ENCODE results near the gene RINL.

The RINL gene

DNA sequence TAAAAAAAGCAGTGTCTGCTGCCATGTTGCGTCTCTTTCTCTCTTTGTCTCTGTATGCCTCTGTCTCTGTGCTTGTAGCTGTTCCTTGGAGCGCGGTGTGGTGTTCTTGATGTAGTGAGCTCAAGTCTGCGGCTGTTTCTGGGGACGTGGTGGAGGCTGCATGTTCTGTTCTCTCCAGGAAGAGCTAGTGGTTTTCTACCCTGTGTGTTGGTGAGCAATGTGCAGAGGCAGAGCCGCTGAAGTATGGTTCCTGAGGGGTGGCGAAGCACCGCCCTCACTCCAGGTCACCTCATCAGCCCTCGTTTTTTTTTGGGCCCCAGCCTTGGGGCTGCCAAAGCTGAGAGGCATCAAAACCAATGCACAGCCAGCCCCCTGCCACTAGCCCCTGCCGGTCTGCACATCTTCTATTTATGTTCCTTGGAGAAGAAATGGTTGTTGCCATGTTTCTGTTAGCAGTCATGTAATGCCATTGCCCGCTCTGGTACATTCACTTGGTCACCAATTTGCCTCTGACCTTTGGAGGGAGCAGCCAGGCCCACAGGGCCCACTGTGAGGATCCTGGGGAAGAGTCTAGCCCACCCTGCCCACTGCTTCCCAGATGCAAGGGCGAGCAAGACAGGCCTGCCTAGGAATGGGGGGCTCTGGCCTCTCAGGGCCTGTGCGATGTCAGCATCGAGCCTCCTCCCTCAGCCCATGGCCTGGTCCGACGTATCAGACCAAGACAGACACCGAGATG lies 35.5 kb downstream of the RINL start:
- in situ Hi-C loops (cut with HindIII; ENCODE audit: low sequenced_read_pairs): no loop called here
- no peak for DNase-seq (ENCODE audit: low read depth)
- TF ChIP-seq, protein P1, sequence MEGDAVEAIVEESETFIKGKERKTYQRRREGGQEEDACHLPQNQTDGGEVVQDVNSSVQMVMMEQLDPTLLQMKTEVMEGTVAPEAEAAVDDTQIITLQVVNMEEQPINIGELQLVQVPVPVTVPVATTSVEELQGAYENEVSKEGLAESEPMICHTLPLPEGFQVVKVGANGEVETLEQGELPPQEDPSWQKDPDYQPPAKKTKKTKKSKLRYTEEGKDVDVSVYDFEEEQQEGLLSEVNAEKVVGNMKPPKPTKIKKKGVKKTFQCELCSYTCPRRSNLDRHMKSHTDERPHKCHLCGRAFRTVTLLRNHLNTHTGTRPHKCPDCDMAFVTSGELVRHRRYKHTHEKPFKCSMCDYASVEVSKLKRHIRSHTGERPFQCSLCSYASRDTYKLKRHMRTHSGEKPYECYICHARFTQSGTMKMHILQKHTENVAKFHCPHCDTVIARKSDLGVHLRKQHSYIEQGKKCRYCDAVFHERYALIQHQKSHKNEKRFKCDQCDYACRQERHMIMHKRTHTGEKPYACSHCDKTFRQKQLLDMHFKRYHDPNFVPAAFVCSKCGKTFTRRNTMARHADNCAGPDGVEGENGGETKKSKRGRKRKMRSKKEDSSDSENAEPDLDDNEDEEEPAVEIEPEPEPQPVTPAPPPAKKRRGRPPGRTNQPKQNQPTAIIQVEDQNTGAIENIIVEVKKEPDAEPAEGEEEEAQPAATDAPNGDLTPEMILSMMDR (IDR thresholded peaks at IDR 0.05; ENCODE audit: low read depth, low read length, missing control alignments): no peak
- no peak overlapping the region for H3K4me3 ChIP-seq (ENCODE audit: low read depth, low read length)

DNA sequence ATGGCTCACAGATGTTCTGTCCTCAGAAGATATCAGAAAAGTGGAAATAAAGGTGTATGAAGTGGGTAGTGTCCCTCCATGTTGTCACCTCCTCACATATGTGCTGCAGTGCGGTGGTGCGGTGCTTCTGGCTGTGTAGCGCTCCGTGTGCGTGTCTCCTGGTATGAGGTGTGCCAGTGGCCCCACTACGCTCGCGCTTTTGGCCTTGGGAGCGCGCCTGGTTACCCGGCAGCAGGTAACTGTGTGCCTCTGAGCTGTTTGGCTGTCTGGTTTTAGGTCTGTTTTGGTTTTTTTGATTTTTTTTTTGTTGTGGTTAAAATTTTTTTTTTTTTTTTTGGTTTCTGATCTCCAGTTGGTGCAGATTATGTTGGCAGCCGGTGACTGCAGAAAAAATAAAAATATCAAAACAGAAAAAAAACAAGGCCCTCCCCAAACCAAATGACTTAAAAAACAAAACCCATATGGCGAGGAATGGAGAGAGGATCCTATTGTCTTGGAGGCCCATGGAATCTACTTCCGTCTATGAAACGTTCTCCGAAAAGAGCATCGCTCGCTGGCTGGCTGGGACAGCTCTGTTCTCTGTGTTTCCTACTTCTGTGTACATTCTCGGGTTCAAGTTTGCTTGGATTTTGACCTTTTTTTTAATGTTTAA lies 36.2 kb downstream of the RINL start:
- TF ChIP-seq, protein P1 (IDR thresholded peaks at IDR 0.05; ENCODE audit: low read depth, low read length, missing control alignments): no peak
- no peak for DNase-seq (ENCODE audit: low read depth)
- H3K4me3 ChIP-seq (ENCODE audit: low read depth, low read length): no peak overlapping the region
- in situ Hi-C loops (cut with HindIII; ENCODE audit: low sequenced_read_pairs): no loop called here

DNA sequence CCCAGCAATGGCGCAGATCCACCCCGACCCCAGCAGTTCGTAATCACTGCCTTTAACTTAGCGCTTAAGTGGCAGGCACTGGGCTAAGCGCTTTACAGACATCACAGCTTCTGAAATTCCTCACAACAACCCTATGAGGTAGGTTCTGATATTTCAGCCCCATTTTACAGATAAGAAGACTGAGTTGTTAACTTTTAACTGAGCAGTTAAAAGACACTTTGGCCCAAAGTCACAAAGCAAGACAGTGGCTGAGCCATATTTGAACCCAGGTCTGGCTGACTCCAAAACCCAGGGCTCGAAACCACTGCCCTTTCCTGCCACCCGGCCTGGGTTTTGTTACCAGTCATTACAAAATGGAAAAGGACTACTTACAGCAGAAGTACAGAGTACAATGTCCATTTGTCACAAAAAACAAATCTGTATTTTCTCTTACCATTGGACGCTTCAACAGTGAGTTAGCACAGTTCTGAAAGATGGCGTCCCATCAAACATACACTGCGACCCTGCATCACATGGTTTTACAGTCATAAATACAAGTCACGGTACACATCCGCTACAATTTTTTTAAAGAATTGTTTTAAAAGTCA lies 36.8 kb downstream of the RINL start:
- in situ Hi-C loops (cut with HindIII; ENCODE audit: low sequenced_read_pairs): no loop called here
- no peak overlapping the region for H3K4me3 ChIP-seq (ENCODE audit: low read depth, low read length)
- no peak for DNase-seq (ENCODE audit: low read depth)
- TF ChIP-seq, protein P1 (IDR thresholded peaks at IDR 0.05; ENCODE audit: low read depth, low read length, missing control alignments): no peak

DNA sequence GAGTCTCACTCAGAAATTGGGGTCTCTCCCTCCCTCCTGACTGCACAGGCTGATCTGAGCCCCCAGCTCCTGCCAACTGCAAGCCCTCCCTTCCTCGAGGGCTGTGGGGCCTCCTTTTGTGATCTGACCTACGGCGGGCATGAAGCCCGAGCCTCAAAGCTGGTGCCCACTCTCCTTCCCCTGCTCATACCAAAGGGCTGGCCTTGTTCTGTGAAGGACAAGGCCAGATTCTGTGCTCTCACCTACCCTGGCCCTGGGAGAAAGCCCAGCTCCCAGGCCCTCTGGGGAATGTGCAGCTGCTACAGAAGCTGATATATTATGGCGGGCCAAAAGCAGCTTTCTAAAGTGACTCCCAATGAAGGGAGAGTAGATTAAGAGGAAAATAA lies 37.5 kb downstream of the RINL start:
- TF ChIP-seq, protein P1 (IDR thresholded peaks at IDR 0.05; ENCODE audit: low read depth, low read length, missing control alignments): no peak
- no peak overlapping the region for H3K4me3 ChIP-seq (ENCODE audit: low read depth, low read length)
- no peak for DNase-seq (ENCODE audit: low read depth)
- in situ Hi-C loops (cut with HindIII; ENCODE audit: low sequenced_read_pairs): no loop called here

DNA sequence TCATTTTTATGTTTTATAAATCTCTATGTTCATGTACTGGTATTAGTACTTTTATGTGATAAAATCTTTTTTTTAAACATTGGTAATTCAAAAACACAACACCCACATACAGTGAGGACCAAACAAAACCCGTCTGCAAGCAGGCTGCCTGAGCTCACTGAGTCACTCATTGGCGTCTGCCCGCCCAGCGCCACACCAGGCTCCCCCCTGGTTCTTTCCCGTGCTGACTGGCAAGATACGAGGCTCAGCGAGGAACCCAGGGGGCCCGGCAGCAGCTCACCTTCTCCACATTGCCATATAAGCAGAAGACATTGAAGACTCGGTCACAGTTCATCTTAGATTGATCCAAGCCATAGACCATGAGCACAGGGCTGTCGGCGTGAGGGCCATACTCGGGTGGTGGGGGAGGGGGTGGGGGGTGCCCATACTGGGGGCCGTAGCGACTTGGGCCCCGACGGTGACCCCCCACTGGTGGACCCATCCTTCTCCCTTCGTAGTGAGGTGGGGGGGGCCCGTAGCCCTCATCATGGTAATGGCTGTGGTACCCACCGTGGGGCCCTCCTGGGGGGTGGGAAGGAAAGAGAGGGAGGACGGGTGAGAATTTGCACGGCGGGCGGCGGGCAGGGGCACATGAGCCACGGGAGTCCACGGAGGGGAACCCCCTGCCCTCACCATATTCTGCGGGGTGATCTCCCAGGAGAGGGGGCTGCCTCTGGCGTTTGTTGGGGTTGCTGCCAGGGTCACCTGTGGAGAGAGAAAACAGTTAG lies 38.1 kb downstream of the RINL start:
- no peak for DNase-seq (ENCODE audit: low read depth)
- in situ Hi-C loops (cut with HindIII; ENCODE audit: low sequenced_read_pairs): no loop called here
- no peak overlapping the region for H3K4me3 ChIP-seq (ENCODE audit: low read depth, low read length)

More for the DNA sequence above, 38.1 kb downstream of the RINL start:
- TF ChIP-seq, protein P1 (IDR thresholded peaks at IDR 0.05; ENCODE audit: low read depth, low read length, missing control alignments): no peak

All from astrocyte of the cerebellum (primary cell).